DMS153 treated with DMSO at 0.1 percent for 48 hours (cell line): ENCODE measurements around the gene AFF1.

Experiments
- DNase-seq: peaks from one replicate; lab custom pipeline; 2025; ENCODE audit not compliant: unreplicated experiment; lab: John Stamatoyannopoulos, UW

The AFF1 gene

DNA sequence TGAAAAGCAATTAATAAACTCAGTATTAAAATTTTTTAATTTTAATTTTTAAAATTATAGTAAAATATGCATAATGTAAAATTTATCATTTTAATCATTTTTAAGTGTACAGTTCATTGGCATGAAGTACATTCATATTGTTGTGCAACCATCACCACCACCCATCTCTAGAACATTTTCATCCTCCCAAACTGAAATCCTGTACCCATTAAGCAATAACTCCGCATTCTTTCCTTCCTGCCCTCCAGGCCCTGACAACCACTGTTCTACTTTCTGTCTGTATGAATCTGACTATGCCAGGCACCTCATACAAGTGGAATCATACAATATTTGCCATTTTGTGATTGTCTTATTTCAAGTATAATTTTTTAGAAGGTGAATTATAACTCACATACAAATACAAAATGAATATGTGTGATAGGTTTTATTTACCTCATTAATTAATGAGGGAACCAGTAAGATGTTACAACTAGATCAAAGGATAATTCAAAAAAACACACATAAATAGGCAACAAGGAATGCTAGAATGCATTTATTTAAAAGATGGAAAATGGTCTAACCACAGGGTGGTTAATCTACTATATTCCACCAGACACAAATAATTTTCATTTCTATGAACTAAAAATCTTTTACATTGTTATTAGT, 13.1 kb upstream of the AFF1 start:
- DNase-seq, result no peak

DNA sequence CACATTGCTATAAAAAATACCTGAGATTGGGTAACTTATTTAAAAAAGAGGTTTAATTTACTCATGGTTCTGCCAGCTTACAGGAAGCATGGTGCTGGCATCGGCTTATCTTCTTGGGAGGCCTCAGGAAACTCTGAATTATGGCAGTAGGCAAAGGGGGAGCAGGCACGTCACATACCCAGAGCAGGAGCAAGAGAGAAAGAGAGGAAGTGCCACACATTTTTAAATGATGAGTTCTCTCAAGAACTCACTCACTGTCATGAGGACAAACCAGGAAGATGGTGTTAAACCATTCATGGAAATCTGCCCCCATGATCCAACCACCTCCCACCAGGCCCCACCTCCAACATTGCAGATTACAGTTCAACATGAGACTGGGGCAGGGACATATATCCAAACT, 10.0 kb upstream of the AFF1 start:
- no peak for DNase-seq

DNA sequence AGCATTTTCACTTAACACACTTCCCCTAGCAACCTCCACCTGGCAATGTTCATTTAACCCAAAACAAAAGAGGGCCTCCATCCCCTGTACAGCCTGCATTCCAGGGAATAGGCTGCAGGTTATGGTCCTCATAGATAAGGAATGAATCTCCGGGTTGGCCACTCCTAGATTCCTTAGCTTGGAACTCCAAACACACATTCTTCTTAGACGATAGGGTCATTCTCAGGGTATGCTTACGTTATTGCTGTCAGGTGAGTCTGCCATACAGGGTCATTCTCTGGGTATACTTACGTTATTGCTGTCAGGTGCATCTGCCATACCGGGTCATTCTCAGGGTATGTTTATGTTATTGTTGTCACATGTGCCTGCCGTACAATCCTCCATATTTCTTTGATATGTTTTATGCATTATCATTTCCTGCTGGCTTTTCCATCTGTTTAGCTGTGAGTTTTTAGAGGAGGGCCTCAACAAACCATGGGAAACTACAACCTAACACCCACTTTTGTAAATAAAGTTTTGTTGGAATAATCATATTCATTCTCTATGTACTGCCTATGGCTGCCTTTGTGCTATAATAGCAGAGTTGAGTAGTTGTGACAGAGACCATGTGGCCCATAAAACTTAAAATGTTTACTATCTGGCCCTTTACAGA, 8.2 kb upstream of the AFF1 start:
- DNase-seq, result no peak

DNA sequence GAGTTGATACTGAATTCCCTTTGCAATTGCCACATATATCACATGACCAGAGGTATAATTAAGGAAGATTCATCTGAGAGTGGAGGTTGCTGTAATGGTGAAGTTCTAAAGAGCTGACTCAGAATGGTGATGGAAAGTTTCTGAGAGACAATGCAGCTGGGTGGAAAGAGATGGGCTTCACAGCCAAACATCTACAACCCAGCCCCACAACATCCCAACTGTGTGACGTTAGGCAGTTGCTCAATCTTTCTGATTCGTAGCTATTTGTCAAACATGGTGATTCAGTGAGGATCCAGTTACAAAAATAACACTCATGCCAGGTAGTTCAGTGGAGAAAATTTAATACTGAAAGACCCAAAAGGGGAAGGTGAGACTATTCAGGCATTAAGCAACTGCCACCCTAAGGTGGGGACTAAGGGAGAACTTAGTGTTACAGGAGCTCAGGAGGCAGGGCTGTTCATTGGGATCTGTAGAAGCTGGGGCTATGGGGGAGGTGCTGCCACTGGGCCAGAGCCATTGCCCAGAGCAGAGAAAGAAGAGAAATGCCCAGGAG, 6.9 kb upstream of the AFF1 start:
- DNase-seq, result no peak

DNA sequence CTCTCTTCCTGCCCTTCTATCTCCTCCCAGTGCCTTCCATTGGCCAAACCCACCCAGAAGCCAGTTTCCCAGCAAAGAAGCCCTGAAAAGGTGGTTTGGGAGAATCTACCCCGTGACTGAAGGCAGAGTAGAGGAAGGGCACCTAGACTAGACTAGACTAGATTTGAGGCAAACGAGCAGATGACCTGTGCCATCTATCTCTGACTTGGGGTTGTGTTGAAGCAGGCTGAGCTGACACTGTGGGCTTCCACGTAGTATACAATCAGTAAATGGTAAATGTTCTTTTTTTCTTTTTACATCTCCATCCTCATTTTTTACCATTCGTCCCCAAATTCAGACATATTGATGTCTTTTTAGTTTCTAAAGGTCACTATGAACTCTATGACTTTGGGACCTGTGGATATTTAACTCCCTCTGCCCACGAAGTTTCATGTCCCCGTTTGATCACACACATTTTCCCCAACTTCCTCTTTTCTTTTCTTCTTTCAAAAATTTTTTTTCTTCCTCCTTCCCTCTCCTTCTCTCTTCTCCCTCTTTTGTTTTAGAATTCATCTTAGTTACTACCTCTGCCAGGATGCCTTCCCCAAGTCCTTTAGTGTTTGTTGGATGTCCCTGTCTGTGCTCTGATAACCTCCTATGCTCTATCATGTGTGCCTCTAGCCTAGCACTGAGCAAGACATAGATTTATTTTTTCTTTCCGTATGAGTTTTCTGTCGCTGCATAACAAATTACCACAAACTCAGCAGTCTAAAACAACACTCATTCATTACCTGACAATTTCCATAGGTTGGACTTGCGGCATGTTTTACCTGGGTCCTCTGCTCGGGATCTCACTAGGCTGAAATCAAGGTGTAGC, 6.2 kb upstream of the AFF1 start:
- DNase-seq, result no peak

DNA sequence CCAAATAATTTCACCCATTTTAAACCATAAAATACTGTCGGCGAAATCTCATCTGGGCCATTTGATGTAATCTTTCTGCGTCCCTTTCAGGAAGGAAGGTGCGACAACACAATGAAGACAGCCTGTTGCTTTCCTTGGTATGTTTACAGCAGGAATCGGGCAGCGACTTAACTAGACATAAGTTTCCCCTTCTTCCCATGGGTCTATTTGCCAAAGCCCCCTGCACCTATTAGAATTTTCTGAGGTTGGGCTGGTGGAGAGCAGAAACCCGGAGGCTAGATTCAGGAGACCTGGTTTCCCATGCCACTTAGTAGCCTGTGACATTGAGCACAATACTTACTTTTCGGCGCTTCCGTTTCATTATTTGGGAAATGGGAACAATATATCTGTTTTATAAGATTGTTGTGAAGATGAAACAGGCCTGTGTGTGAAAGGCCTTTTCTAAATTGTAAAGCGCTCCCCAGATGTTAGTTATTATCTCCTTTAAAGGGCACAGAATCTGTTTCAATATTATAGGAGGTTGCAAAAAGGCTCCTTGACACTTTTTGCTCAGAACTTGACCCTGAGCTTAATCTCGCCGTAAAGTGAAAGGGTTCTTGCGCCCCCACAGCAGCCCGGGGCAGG, 552 bp upstream of the AFF1 start:
- no peak for DNase-seq

DNA sequence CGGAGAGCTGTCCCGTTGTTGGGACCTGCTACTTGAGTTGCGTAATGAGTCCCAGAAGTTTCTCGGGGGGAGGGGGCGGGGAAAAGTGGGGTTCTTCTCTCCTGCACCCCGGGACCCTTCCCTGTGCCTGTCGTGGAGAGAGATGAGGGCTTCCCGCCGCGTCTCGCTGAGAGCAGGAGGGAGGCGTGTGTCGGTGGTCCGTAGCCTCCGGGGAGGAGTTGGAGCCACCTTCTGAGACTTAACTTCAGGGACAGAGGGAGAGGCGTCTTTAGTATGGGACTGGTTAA, 698 bp downstream of the AFF1 start:
- DNase-seq, result no peak

DNA sequence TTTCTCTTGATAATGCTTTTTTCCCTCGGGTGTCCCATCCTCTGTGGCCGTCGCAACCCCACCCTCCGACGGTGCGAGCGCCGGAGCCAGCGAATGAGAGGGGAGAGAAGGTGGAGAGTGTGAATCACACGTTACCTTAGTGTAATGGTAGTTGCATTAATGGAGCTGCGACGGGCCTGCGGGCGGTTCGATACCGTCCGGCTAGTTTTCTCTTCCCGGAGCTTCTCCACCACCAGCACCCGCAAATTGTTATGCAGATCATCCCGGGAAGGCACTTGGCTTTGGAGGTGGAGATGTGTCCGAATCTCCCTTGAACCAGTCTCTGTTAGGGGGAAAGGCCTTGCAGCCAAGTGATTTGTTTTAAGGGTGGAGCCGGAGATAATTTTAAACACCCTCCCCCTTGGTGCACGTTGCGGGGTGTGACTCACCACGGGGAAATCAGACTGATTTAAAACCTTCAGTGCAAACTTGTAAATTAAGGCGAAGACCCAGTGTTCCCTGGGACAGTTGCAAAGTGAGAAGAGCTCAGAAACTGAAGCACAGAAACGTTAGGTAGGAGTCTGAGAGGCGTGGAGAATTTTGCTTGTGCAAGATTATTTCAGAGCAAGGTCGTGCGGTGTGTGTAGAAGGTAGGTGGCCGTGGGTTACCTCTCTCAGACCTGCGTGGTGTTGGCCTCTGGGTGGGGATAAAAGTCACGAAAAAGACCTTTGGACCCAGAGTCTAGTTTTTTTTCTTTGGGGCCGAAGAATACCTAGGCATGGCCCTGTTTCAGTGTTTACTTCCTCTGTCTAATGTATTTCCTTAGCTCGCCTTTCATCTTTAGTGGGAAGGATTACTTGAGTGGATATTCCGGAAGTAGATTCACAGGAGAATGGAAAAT, 1.3 kb downstream of the AFF1 start:
- peak; percentile 52 for DNase-seq

DNA sequence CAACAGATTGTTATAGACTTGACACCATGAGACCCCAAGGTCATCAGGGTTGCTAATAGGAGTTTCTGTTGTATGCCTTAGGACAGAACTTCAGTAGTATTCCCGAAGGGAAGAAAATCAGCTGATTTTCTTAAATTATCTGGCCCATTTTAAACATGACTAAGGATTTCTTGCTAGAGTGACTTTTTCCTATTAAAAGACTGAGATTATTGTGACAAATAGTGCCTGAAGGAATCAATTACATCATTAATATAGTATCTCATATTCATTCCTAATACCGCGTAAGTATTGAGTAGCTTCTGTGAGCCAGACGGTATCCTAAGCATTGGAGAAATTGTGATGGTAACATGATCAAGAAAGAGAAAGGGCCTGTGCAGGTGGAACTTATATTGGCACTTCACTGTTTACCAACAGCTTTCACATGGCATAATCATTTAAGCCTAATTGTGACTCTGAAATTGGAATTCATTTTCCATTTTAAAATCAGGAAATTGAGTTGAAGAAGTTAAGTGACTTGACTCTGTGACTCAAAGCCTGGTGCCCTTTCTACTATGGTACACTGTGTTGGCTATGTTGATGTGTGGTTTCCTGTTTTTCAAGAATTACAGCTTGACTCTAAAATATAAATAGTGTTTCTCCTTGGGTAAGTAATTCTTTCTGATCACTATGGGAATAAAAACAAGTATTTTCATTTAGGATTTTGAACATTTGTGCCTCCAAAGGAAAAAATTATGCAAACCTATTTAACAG, 4.1 kb downstream of the AFF1 start:
- no peak for DNase-seq

DNA sequence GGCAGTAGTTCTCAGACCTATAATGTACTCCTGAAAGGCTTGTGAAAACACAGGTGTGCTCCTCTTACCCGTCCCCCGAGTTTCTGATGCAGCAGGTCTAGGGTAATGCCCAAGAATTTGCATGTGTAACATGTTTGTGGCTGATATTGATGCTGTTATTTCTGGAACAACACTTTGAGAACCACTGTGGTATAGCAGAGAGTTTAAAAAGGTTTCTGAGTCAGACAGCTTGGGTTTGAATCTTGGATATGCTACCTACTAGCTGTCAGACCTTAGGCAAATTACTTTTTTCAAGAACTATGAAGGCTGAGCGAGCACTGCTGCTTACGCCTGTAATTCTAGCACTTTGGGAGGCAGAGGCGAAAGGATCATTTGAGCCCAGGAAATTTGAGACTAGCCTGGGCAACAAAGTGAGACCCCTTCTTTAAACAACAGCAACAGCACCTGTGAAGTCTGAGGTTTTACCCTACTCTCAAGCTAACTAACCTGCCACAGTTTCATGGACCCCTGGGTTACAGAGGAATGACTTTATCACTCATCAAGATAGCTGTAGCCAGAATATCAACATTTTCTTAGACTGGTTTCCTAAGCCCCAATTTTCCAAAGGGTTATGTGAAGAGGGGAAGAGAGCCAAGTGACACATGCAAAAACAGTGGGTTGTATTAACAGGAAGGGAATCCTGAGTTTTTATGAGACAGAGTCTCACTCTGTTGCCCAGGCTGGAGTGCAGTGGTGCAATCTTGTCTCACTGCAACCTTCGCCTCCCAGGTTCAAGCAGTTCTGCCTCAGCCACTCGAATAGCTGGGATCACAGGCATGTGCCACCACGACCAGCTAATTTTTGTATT, 5.1 kb downstream of the AFF1 start:
- DNase-seq, result no peak

DNA sequence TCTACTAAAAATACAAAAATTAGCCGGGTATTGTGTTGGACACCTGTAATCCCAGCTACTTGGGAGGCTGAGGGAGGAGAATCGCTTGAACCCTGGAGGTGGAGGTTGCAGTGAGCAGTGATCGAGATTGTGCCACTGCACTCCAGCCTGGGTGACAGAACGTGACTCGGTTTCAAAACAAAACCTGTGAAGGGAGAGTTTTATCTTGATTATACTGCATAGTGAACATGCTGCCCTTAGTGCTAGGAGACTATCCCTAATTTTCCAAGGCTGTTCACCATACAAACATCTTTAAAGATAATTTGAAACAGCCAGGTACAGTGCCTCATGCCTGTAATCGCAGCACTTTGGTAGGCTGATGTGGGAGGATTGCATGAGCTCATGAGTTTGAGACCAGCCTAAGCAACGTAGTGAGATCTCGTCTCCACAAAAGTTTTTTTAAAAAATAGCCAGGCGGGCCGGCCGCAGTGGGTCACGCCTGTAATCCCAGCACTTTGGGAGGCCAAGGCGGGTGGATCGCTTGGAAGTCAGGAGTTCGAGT, 6.2 kb downstream of the AFF1 start:
- no peak for DNase-seq

DNA sequence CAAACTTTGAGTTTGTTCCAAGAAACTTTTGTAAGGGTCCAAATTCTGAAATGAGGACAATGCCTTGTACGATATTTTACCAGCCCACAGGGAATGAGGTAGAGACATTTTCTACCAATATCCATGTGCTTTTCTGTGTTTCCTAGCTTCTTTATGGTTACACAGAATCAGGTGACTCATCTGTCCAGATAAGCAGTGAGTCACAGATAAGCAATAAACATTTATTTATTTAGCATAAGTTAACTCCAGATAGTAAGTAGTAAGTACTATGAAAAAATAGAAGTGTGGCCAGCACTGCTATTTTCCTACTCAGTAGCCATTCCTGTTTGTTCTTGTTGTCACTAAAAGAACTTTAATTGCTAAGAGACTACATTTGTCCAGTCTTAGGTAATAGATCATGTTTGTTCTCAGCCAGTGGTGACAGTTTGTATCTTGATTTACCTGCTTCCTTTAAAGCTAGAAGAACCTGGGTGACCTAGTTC, 7.4 kb downstream of the AFF1 start:
- no peak for DNase-seq

DNA sequence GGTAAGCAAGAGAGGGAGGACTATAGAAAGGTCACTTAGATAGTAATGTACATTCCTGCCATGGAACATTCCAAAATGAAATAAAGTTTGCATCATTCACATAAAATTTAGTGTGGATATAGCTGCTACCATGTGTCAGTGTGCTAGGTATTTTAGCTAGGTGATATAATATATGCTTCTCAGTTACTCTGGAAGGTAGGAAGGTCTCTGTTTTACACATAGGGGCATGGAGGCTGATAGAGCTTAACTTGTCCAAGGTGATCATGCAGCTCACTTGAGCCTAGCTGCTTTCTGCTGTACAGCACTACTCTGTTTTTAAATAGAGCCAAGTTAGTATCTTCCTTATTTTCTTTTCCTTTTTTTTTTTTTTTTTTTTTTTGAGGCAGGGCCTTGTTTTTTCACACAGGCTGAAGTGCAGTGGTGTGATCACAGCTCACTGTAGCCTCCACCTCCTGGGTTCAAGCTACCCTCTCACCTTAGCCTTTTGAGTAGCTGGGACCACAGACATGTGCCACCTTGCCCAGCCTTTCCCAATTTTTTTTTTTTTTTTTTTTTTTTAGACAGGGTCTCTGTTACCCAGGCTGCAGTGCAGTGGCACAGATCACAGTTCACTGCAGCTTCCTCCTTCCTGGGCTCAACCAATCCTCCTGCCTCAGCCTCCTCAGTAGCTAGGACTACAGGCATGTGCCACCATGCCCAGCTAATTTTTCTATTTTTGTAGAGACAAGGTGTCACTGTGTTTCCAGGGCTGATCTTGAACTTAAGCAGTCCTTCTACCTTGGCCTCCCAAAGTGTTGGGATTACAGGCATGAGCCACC, 10.4 kb downstream of the AFF1 start:
- DNase-seq, result no peak

DNA sequence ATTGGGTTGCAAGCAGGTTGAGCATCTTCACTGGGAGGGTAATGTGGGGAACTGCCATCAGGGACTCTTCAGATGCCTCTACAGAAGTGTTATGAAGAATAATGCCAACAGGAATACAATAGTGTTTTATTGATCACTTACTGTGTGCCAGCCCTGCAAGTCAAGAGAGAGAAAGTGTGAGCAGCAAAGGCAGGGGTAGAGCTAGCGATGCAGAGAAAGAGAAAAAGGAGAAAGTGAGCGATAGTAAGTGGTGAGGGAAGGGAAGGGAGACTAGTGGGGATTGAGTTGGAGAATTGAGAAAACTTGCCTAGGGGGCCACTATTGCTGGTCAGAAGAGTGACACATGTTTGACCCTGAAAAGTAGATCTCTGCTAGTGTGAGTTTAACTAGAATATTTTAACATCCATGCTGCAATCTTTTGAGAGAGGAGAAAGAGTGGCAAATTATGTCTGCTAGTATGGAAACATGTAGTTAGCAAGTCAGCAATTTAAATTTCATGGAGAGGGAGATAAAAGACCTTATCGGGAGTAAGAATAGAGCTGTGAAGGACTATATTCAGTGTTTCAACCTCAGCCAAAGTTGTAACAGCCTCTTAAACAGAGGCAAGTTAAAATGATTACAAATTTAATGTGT, 12.2 kb downstream of the AFF1 start:
- no peak for DNase-seq

DNA sequence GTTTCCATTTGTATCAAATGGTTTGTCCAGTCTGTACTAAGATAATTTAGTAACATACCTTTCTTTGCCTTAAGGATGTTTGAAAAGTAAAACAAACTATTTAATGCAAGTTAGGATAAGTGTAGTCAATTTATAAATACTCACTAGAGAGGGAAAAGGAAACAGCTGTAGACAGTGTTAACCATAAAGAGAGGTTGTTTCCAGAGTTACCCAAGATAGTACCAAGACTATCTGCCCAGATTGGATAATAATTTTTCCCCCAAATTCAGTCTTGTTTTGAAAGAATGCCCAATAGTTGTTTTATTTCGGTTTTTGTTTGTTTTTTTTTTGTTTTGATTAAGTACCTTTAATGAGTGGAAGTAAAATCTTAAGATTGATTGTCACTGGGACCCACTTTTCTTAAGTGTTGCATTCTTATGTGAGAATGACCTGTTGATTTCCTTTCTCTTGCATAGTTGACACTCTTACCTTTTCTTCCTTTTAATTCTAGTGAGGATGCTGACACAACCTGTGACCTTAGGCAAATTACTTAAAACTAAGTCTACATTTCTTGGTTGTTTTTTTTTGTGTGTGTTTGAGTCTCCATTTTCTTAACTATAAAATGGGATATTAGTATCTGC, 12.8 kb downstream of the AFF1 start:
- DNase-seq, result no peak

DNA sequence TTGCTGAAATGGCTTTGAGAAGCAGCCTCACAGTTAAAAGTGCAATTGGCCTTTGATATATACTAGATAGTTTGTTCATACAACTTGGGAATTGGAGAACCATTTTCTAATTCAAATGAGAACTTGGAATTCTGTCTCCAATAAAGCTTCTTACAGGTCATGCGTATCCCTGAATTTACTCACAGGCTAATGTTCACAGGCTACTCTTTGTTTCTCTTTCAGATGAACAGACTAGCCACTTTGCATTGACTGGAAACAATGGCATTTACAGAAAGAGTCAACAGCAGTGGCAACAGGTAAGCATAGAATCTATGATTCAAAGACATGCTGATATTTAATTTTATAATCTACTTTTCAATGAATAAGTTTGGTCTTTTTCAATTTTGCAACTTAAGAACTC, 13.5 kb downstream of the AFF1 start:
- DNase-seq, result no peak
